OCI-LY7 (cell line): Measurements from ENCODE around the gene INPP5A.

Experiments used
- EZH2phosphoT487 ChIP-seq: fragments of 200-600 bp; sonication (generic); IDR thresholded peaks from 2 replicates; pipeline ENCODE4 v1.6.1; 2018; ENCODE audit warnings: low read depth, borderline replicate concordance, mild to moderate bottlenecking, mixed run types, antibody characterized with exemption, low read length, moderate library complexity, mixed read lengths
- TF ChIP-seq, protein P1 (sequence below): fragments of 200-600 bp; sonication (generic); conservative IDR thresholded peaks from 2 replicates; pipeline ENCODE4 v1.5.1; 2014; ENCODE audit warnings: mild to moderate bottlenecking, antibody characterized with exemption, low read length, moderate library complexity, mixed read lengths

DNA sequence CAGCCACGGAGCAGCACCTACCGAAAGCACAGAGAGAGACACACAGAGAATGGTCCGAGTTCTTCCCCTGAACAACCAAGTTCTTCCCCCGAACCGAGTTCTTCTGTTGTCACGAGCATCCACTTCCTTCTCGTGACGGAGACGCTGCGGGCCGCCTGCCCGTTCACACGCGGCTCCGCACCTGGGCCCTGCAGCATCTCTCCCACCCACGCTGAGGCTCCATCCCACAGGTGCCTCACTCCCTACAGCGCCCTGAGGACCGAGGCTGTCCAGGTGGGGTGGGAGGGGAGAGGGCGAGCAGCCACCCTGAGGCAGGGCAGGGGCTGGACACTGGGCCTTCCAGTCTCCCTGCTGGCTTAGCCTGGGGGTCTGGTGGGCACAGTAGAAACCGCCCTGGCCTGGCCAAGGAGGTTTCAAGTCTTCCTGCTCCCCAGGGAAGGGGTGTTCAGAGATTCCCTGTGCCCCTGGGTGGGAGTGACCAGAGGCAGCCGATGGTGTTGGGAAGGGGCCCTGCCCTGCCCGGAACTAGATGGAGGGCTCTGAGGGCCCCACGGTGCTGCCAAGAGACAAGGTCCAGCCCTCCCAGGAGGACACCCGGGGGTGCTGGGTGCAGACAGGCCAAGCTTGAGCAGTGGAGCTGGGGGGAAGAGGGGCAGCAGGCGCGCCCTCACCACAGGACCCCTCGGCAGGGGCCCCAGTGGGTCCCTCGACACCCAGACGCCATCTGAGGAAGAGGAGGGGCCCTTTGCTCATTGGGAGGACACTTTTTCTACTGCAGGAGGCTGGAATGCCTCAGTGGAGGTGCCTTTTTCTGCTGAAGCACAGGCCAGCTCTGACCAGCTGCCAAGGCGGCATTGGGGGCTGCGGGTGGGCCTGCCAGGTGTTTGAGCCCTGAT, 253.6 kb downstream of the INPP5A start:
- TF ChIP-seq, protein P1, sequence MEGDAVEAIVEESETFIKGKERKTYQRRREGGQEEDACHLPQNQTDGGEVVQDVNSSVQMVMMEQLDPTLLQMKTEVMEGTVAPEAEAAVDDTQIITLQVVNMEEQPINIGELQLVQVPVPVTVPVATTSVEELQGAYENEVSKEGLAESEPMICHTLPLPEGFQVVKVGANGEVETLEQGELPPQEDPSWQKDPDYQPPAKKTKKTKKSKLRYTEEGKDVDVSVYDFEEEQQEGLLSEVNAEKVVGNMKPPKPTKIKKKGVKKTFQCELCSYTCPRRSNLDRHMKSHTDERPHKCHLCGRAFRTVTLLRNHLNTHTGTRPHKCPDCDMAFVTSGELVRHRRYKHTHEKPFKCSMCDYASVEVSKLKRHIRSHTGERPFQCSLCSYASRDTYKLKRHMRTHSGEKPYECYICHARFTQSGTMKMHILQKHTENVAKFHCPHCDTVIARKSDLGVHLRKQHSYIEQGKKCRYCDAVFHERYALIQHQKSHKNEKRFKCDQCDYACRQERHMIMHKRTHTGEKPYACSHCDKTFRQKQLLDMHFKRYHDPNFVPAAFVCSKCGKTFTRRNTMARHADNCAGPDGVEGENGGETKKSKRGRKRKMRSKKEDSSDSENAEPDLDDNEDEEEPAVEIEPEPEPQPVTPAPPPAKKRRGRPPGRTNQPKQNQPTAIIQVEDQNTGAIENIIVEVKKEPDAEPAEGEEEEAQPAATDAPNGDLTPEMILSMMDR = no peak
- no peak for TF ChIP-seq EZH2phosphoT487
